HG03442 (cell line): ENCODE results near the gene BAZ1B.
"Not testable (repeated sequence)": the region's sequence is repeated elsewhere in the genome, so short reads cannot be mapped to it uniquely, and the experiment has no call there.

Experiments used
- ATAC-seq: cut with Tn5 transposase; IDR thresholded peaks from one replicate; pipeline ENCODE4 v1.9.1; 2021; ENCODE audit warnings: mild to moderate bottlenecking, moderate library complexity; ENCODE audit not compliant: unreplicated experiment

Gene BAZ1B

GRCh38 chr7:73544678-73545077 is 22.6 kb upstream of the BAZ1B start:
- no peak for ATAC-seq

DNA sequence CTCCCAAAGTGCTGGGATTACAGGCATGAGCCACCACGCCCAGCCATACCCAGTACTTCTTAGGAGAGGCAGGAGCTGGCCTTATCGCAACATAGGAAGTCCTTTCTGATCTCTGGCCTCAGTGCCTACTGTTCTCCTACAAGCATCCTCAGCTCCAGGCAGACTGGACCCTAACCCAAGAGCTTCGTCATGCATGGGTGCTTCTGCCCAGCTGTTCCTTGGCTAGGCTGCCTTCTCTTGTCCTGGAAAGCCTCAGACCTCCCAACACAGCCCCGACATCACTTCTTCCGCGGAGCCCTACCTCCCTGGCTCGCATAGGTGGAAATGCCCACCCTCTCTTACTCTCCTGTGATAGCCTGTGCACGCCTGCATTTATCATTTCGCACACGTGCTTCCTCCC is 19.6 kb upstream of the BAZ1B start:
- no peak for ATAC-seq

DNA sequence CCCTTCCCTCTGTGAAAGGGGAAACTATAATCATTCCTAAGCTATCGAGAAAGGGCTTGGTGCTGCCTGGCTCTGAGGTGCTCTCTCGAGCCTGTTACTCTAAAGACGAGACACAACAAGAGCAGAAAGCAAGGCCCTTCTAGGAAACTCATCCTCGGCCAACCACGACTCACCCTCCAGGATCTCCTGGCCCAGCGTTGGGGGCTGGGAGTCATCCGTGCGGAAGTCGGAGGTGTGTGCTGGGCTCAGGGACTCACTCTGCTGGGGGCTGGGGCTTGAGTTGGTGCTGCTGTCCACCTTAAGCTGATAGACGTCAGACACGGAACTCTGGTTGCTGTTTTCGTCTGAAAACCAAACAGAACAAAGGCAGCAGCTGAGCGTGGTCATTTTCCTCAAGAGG is 17.6 kb upstream of the BAZ1B start:
- no peak for ATAC-seq

- not testable (repeated sequence) for ATAC-seq
These were observed 16.4 kb upstream of the BAZ1B start for GRCh38 chr7:73538510-73538909.

DNA sequence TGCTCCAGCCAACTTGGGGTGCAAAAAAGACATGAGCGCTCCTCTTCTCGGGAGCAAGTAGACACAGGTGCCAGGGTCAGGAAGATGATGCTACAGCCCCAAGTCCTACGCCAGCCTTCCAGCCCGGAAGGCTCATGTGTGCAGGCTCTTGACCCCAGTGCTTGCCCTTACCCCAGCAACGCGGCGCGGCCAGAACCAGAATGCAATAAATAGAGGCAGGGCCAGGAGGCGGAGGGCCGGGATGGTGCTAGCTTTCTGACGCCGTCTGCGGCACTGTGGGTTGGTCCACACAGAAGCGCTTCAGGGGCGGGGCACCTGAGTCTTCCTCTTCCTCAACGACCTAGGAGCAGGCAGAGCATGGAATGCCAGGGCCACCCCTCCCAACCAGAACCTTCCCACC is 15.0 kb upstream of the BAZ1B start:
- ATAC-seq, result no peak

- ATAC-seq, result no peak
These were observed 14.4 kb upstream of the BAZ1B start for GRCh38 chr7:73536479-73536878.

DNA sequence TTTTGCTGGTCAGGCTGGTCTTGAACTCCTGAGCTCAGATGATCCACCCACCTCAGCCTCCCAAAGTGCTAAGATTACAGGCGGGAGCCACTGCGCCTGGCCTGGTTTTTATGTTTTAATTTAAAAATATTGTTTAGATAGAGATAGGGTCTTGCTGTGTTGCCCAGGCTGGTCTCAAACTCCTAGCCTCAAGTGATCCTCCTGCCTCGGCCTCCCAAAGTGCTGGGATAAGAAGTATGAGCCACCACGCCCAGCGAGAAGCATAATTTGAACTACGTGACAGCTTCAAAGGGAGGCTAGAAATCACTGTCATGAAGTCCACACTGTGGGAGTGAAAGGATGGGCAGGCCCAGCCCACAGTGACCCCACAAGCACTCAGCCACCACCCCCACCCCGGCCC is 13.8 kb upstream of the BAZ1B start:
- ATAC-seq, result not testable (repeated sequence)

GRCh38 chr7:73533742-73534141 is 11.6 kb upstream of the BAZ1B start:
- ATAC-seq, result no peak

- ATAC-seq, result no peak
These were observed 10.1 kb upstream of the BAZ1B start for GRCh38 chr7:73532224-73532623.

DNA sequence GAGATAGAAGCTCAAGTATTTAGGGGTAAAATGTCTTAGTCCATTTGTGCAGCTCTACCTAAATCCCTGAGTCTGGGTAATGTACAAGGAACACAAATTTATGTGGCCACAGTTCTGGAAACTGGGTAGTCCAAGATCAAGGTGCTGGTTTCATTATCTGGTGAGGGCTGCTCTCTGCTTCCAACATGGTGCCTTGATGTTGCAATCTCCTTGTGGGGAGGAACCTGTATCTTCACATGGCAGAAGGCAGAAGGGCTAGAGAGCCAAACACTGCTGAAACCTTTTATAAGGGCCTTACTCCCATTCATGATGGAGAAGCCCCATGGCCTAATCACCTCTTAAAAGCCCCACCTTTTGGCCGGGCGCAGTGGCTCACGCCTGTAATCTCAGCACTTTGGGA is 8.7 kb upstream of the BAZ1B start:
- no peak for ATAC-seq

DNA sequence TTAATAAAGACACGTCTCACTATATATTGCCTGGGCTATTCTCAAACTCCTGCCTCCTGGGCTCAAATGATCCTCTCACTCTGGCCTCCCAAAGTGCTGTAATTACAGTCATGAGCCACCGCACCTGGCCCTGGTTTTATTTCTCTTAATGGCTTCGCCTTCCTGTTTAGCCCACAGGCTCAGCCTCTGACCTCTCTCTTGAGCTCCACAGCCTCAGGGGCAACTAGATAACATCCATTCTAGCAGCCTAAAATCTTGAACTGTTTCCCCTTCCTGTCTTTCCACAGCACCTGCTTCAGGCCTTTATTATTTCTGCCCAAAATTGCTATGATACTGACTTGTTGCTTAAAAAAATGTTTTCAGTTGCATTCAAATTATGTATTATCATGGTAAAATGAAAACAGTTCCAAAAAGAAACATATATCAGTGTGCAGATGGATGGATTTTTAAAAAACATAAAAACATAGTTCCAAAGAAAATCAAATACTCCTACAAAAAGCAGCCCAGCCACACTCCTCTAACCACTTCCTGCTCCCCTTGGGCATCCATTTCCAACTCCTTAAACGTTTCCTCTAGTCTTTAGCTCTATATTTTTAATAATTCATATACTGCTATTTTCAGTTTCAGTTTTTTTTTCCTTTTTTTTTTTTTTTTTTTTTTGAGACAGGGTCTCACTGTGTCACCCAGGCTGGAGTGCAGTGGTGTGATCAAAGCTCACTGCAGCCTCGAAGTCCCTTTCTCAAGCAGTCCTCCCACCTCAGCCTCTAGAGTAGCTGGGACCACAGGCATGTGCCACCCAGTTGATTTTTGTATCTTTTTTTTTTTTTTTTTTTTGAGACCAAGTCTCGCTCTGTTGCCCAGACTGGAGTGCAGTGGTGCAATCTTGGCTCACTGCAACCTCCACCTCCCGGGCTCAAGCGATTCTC is 5.1 kb upstream of the BAZ1B start:
- ATAC-seq, result no peak

- not testable (repeated sequence) for ATAC-seq
These were observed 4.0 kb upstream of the BAZ1B start for GRCh38 chr7:73526158-73526494.

GRCh38 chr7:73521636-73522104 is 423 bp downstream of the BAZ1B start:
- ATAC-seq, result peak; percentile 35

- ATAC-seq, result no peak
These were observed 1.1 kb downstream of the BAZ1B start for GRCh38 chr7:73520673-73521635.

DNA sequence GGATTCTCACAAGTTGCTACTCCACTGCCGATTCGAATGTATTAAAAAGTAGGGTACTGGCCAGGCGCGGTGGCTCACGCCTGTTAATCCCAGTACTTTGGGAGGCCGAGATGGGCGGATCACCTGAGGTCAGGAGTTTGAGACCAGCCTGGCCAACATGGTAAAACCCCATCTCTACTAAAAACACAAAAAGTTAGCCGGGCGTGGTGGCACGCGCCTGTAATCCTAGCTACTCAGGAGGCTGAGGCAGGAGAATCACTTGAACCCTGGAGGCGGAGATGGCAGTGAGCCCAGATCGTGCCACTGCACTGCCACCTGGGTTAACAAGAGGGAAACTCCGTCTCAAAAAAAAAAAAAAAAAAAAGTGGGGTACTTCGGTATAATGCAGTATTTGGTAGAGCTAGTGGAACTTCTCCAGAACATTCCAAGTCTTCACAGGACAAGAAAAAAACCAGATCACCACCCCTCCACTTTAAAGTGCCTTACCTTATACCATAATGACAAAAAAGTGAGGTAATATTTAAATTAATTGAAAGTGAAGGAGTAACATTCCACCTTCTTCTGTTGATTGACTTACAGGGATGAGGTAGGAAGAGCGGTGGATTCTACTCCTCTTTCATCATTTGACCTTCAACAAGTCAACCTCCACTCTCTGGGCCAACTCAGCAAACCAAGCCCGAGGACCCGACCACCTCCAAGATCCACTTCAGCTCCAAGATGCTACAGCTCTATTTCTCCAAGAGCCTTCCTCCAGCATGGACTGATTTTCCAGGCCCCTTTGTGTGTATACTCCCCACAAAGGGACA is 2.0 kb downstream of the BAZ1B start:
- no peak for ATAC-seq

DNA sequence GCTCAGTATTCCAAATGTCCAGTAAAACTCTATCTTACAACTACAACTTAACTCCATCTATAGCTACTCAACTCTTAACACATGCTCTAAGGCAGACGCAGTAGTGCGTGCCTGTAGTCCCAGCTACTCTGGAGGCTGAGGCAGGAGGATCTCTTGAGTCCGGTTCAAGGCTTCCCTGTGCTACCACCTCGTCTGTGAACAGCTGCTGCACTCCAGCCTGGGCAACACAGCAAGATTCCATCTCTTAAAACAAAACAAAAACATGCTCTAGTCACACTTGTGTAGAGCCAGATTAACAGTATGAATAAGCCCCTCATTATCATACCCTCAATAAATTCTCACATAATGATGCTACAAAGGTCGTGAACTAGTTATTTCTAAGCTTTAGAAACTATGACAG is 3.6 kb downstream of the BAZ1B start:
- no peak for ATAC-seq

- ATAC-seq, result no peak
These were observed 4.7 kb downstream of the BAZ1B start for GRCh38 chr7:73517241-73517995.

GRCh38 chr7:73515178-73515577 is 6.9 kb downstream of the BAZ1B start:
- no peak for ATAC-seq

DNA sequence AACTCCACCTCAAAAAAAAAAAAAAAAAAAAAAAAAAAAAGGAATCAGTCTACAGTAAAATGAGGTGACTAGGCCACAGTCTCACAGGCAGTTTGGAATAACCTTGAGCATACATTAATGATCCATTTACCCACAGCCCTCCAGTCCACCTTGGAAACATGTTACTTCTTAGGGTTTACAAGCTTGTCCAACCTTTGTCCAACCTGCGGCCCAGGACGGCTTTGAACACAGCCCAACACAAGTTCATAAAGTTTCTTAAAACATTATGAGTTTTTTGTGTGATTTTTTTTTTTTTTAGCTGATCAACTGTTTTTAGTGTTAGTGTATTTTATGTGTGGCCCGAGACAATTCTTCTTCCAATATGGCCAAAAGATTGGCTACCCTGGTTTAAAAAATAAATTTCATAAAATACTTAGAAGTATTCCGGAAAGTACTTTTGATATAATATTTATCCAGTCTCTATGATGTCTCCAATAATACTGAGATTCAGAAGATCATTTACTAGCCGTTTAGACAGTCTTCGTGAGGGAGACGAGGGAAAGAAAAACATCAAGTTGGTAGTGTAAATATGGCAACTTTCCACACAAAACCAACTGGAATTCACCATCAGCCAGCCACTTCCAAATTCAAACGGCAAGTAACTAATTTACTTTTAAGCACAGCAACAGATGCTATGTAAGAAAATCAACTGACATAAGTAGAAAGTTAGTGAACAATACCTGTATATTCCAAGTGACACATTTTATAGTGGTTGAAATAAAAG is 9.9 kb downstream of the BAZ1B start:
- ATAC-seq, result no peak
